Measurements from ENCODE around the gene APLNR. TPM values are rescaled to one million over a fixed set of nuclear protein-coding genes. Genes with fewer than 3 reads are reported as not detected.

The APLNR gene
- total RNA-seq, result under 0.01 and 0.56 TPM in 2 replicates

DNA sequence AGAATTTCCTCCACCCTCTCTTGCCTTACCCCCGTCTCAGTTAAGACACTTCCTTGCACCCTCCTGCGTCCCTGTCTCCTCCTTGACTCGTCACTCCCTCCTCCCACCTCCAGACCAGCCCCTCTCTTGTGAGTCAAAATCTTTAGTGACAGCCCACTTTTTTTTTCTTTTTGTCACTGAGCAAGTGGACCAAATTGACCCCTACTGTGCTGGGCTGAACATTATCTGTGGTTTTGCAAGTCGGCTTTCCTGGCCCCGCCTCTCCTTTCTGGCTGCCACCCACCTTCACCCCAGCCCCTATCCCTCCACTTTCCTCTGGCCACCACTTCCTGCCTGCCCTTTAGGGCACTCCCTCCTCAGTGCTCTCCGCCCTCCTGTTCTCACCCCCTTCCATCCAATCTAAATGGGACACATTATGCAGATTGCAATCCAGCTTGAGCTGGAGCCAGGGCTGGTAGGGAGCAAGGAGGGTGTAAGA, at the start of gene APLNR:
APLNR (minus strand) TSS at position 47 of the 478 bp plus-strand sequence. CDS start 246 bp downstream, outside the sequence.

Other genes with a start within 250 kb of the APLNR start
- gene OR5AK2, start 248.3 kb downstream of the APLNR start, total RNA-seq, result not detected in 2 replicates
- gene LRRC55, start 55.3 kb downstream of the APLNR start, total RNA-seq, result not detected in 2 replicates
- gene TNKS1BP1, start 87.7 kb upstream of the APLNR start, total RNA-seq, result 72.4 and 85.3 TPM in 2 replicates
- gene SSRP1, start 98.6 kb upstream of the APLNR start, total RNA-seq, result 37.2 and 120 TPM in 2 replicates
- not detected in 2 replicates for gene P2RX3, start 101.1 kb upstream of the APLNR start, total RNA-seq
- not detected in 2 replicates for gene PRG3, start 143.9 kb upstream of the APLNR start, total RNA-seq
- gene PRG2, start 153.4 kb upstream of the APLNR start, total RNA-seq, result under 0.01 and 2.3 TPM in 2 replicates
- 41.4 and 114 TPM in 2 replicates for gene SLC43A3, start 189.9 kb upstream of the APLNR start, total RNA-seq
- not detected in 2 replicates for gene RTN4RL2, start 223.3 kb upstream of the APLNR start, total RNA-seq